ENCODE results near the gene TBC1D14. TPM values are rescaled to one million over a fixed set of nuclear protein-coding genes. Genes with fewer than 3 reads are reported as not detected.

The TBC1D14 gene, protein sequence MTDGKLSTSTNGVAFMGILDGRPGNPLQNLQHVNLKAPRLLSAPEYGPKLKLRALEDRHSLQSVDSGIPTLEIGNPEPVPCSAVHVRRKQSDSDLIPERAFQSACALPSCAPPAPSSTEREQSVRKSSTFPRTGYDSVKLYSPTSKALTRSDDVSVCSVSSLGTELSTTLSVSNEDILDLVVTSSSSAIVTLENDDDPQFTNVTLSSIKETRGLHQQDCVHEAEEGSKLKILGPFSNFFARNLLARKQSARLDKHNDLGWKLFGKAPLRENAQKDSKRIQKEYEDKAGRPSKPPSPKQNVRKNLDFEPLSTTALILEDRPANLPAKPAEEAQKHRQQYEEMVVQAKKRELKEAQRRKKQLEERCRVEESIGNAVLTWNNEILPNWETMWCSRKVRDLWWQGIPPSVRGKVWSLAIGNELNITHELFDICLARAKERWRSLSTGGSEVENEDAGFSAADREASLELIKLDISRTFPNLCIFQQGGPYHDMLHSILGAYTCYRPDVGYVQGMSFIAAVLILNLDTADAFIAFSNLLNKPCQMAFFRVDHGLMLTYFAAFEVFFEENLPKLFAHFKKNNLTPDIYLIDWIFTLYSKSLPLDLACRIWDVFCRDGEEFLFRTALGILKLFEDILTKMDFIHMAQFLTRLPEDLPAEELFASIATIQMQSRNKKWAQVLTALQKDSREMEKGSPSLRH
- total RNA-seq: 10 to 100 TPM; 21.3 to 38.2 TPM

- Mint-ChIP-seq H3K9me3 (no peaks in the 10 kb centered on the region), H3K27ac (peak within 1 kb of the TSS; percentile 94 to 95), H3K36me3 (peaks cover 0 to 5% of the 10 kb centered on the region in 2 donors)
- DNase-seq (ENCODE audit: low spot score in 2 of 2): peak; percentile 84 to 85
- peak; percentile 86 to 89 for ATAC-seq
Observed at GRCh38 chr4:6909113-6909969, at the start of gene TBC1D14. Gene TBC1D14 (plus strand): TSS chr4:6909826. CDS start chr4:6923390, 13,564 bp downstream.

DNA sequence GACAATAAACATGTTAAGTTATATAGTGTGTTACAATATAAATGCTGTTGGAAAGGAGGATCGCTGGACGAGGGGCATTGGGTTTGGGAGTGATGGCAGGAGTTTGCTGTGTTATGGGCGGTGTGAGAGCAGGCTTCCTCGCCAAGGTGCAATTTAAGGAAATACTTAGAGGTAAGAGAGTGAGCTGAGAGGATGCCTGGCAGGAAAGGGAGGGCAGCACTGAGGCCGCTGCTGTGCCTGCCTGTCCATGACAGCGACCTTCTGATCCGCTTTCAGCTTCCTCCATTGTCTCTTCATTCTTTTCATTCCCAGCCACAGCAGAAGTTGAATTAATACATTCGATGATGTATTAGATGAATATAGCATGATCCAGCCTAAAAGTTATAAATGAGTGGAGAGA lies 41.2 kb upstream of the TBC1D14 start:
- Mint-ChIP-seq H3K27ac (peak overlapping the region in 1 of 2 donors; percentile 24), H3K9me3 (no peaks in the 10 kb centered on the region), H3K36me3 (no peaks in the 10 kb centered on the region)
- DNase-seq (ENCODE audit: low spot score in 2 of 2): no peak
- no peak for ATAC-seq

DNA sequence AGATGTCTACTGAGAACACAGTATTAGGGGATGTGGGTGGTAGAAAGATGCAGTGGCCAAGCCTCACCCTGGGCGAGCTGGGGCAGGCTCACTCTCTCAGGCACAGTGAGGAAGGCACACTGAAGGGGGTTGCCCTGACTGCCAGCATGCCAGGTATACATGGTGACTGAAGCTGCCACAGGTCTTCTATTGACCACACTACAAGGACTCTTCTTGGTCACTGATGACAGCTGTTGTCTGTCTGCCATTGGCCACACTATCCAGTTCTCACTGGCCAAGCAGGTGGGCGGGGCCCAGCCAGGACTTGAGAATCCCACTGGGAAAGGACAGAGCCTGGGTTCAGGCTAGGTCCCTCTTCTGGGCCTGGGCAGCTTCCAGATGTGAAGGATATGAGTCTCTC lies 39.7 kb upstream of the TBC1D14 start:
- Mint-ChIP-seq H3K27ac (no peak overlapping the region), H3K9me3 (no peaks in the 10 kb centered on the region), H3K36me3 (peaks cover 0 to 4% of the 10 kb centered on the region in 2 donors)
- no peak for DNase-seq (ENCODE audit: low spot score in 2 of 2)
- ATAC-seq: no peak

- no peaks in the 10 kb centered on the region for H3K9me3 Mint-ChIP-seq
- peak overlapping the region in 1 of 2 donors; percentile 55 for H3K27ac Mint-ChIP-seq
- DNase-seq (ENCODE audit: low spot score in 2 of 2): no peak
- H3K36me3 Mint-ChIP-seq: peaks cover 0 to 9% of the 10 kb centered on the region in 2 donors
- no peak for ATAC-seq
Observed at GRCh38 chr4:6873291-6873690, 36.3 kb upstream of the TBC1D14 start.

GRCh38 chr4:6873792-6874461 lies 35.7 kb upstream of the TBC1D14 start:
- DNase-seq (ENCODE audit: low spot score in 2 of 2): peak; percentile 65 to 83
- peaks cover 0 to 9% of the 10 kb centered on the region in 2 donors for H3K36me3 Mint-ChIP-seq
- H3K9me3 Mint-ChIP-seq: no peaks in the 10 kb centered on the region
- peak overlapping the region; percentile 55 to 56 for H3K27ac Mint-ChIP-seq
- peak; percentile 89 to 92 for ATAC-seq

GRCh38 chr4:6874981-6875380 lies 34.6 kb upstream of the TBC1D14 start:
- DNase-seq (ENCODE audit: low spot score in 2 of 2) (no peak), ATAC-seq (no peak)
- Mint-ChIP-seq H3K36me3 (peaks cover 0 to 9% of the 10 kb centered on the region in 2 donors), H3K9me3 (no peaks in the 10 kb centered on the region), H3K27ac (no peak overlapping the region)

- Mint-ChIP-seq H3K9me3 (no peaks in the 10 kb centered on the region), H3K36me3 (peaks cover 0 to 9% of the 10 kb centered on the region in 2 donors), H3K27ac (no peak overlapping the region)
- ATAC-seq (no peak), DNase-seq (ENCODE audit: low spot score in 2 of 2) (no peak)
Observed at GRCh38 chr4:6875431-6875831, 34.2 kb upstream of the TBC1D14 start.

GRCh38 chr4:6876440-6876839 lies 33.2 kb upstream of the TBC1D14 start:
- no peak for ATAC-seq
- Mint-ChIP-seq H3K27ac (peak overlapping the region; percentile 1 to 58), H3K36me3 (peaks cover 0 to 9% of the 10 kb centered on the region in 2 donors), H3K9me3 (no peaks in the 10 kb centered on the region)
- no peak for DNase-seq (ENCODE audit: low spot score in 2 of 2)

GRCh38 chr4:6877067-6877466 lies 32.6 kb upstream of the TBC1D14 start:
- DNase-seq (ENCODE audit: low spot score in 2 of 2): no peak
- Mint-ChIP-seq H3K27ac (peak overlapping the region; percentile 52 to 58), H3K9me3 (no peaks in the 10 kb centered on the region), H3K36me3 (peaks cover 0 to 9% of the 10 kb centered on the region in 2 donors)
- ATAC-seq: no peak

DNA sequence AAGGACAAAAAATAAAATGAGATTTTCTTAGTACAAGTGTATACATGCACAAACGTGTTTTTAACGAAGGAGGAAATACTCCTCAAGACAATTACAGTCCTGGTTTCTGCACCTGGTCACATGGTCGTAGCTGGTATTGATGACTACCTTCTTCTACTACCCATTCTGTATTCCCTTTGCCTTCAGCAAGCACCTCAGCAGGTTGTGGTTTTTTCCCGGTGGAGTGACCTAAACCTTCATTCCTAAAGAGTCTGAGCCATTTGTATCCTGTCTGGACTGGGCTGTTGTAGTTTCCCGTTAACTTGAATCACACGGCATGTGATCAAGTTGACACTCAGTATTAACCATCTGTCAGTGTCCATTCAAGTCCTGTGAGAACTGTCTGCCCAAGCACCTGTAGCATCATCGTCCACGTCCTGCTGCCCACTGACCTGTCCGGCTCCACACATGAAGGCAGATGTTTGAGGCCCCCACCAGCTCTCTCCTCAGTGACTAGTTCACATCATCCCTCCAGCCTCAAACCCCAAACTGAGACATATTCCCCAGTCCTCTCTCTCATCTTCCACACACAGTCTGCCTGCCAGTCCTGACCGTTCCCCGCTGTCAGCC lies 31.1 kb upstream of the TBC1D14 start:
- Mint-ChIP-seq H3K9me3 (no peaks in the 10 kb centered on the region), H3K36me3 (peaks cover 0 to 9% of the 10 kb centered on the region in 2 donors), H3K27ac (peak overlapping the region in 1 of 2 donors; percentile 21)
- DNase-seq (ENCODE audit: low spot score in 2 of 2) (no peak), ATAC-seq (no peak)

DNA sequence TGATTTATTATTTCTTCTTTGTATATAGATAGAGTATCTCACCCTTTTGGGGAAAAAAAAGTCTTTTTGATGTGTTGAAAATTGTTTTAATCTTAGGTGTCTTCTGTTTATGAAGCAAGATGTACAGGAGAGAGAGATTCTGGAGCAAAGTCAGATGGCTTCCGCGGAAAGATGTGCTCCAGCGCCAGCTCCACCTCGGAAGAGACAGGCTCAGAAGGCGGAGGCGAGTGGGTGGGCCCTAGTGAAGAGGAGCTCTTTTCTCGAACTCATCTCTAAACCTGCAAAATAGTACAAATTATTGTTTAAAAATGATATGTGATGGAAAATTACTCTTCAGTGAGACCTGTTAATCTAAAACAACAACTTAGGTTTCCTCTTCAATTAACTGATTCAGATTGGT lies 28.9 kb upstream of the TBC1D14 start:
- peaks cover 0 to 5% of the 10 kb centered on the region in 2 donors for H3K36me3 Mint-ChIP-seq
- no peak for ATAC-seq
- peak overlapping the region; percentile 15 to 70 for H3K27ac Mint-ChIP-seq

GRCh38 chr4:6881908-6882307 lies 27.7 kb upstream of the TBC1D14 start:
- H3K9me3 Mint-ChIP-seq: no peaks in the 10 kb centered on the region

More for the DNA sequence above, 28.9 kb upstream of the TBC1D14 start:
- H3K9me3 Mint-ChIP-seq: no peaks in the 10 kb centered on the region
- DNase-seq (ENCODE audit: low spot score in 2 of 2): no peak

GRCh38 chr4:6884341-6884870 lies 25.2 kb upstream of the TBC1D14 start:
- DNase-seq (ENCODE audit: low spot score in 2 of 2) (no peak), ATAC-seq (no peak)
- H3K9me3 Mint-ChIP-seq: no peaks in the 10 kb centered on the region
- H3K27ac Mint-ChIP-seq: peak overlapping the region in 1 of 2 donors; percentile 37
- H3K36me3 Mint-ChIP-seq: no peaks in the 10 kb centered on the region

More at GRCh38 chr4:6881908-6882307, 27.7 kb upstream of the TBC1D14 start:
- peaks cover 0 to 5% of the 10 kb centered on the region in 2 donors for H3K36me3 Mint-ChIP-seq
- DNase-seq (ENCODE audit: low spot score in 2 of 2): no peak
- H3K27ac Mint-ChIP-seq: no peak overlapping the region
- no peak for ATAC-seq

DNA sequence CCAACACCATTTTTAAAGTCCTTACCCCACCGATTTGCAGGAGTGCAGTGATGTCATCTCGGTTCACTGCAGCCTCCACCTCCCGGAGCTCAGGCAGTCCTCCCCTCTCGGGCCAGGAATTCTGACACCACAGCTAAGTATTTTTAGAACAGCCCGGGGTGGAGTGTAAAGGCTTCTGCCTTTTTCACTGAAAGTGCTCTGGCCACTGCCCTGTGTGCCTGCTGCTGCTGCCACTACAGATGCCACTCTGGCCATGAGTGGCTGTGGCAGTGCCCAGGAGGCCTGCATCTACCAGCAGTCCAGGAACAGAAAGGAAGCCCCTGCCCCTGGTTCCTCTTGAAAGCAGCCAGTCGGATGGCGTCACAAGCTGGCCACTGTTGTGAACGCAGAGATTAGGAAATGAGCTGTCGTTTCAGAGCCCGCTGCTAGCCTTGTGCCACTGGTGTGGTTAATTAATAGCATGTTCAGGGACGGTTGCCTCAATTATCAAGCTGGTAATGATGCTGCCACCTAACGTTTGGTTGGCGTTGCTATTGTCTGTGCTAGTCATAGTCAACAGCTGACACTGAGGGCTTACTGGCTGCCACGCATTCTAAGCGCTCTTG lies 23.6 kb upstream of the TBC1D14 start:
- peaks cover 0 to 15% of the 10 kb centered on the region in 2 donors for H3K36me3 Mint-ChIP-seq
- peaks cover 0 to 9% of the 10 kb centered on the region in 2 donors for H3K9me3 Mint-ChIP-seq
- H3K27ac Mint-ChIP-seq: peak overlapping the region in 1 of 2 donors; percentile 29
- ATAC-seq (peak; percentile 26 to 47), DNase-seq (ENCODE audit: low spot score in 2 of 2) (no peak)

DNA sequence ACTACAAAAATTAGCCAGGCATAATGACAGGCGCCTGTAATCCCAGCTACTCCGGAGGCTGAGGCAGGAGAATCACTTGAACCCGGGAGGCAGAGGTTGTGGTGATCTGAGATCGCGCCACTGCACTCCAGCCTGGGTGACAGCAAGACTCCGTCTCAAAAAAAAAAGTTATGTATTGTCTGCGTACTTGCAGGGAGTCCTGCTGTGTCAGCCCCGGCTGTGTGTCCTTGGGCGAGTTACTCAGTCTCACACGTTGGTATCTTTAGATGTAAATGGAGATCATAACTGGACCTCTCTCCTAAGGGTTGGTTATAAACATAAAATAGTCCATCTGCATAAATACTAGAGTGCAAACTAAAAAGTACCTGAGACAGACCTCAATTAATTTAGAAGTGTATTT lies 22.7 kb upstream of the TBC1D14 start:
- no peak overlapping the region for H3K27ac Mint-ChIP-seq
- ATAC-seq (no peak), DNase-seq (ENCODE audit: low spot score in 2 of 2) (no peak)
- peaks cover 0 to 15% of the 10 kb centered on the region in 2 donors for H3K36me3 Mint-ChIP-seq
- peaks cover 0 to 9% of the 10 kb centered on the region in 2 donors for H3K9me3 Mint-ChIP-seq
